LoVo (cell line): ENCODE results near the gene AKT2.

Experiments
- DNase-seq: peaks from one replicate; pipeline ENCODE4 v3.0.0-alpha.2; 2016; ENCODE audit warnings: low spot score

Gene AKT2

DNA sequence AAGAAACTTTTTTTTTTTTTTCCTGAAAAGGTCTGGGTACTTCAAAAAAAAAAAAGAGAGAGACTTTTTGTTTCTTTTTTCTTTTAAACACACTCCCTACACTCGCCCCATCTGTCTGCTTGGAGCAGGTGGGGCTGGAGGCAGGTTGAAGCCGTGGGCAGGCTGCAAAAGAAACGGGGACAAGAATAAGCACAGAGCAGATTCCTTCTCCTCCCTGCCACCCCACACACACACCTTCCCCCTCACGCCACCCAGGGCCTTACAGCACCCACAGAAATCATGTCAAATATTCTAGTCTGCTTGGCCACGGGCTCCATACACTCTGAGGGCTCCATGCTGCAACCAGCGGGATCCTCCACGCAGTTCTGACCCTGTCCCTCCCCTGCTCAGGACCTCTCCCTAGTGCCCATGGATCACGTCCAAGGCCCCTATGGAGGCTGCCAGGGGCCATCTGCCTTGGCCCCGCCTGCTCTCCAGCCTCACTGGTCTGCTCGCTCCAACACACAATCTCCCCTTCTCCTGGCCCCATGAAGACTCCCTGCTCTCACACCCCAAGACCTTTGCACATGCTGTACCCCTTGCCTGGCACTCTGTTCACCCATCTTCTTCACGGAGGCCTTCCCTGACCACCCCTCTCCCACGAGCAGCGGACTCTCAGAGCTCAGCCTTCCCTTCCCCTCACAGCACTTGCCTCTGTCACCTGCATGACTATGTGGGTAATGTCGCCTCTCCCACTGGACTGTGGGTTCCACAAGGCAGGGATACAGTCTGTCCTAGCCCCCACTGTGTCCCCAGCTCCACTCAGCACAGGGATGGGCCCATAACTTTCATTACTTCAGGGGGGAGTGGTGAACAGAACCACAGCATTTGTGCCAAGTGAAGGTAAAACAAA lies 11.4 kb downstream of the AKT2 start:
- DNase-seq: no peak

DNA sequence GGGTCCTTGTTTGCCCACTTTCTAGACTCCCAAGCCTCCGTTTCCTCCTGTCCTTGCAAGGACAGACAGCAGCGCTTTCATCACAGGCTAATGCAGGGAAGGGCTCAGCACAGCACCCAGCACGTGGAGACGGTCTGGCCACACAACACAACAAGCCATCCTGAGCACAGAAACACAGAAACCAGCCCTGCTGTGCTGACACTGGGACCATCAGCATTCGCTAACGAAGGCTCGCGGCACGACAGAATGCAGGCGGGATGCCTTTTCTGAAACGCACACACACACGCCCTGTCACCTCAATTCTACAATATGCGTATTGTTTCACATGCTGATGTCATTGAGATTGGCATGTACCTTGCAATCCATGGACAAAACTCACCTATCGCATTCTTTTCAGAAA lies 12.9 kb downstream of the AKT2 start:
- no peak for DNase-seq

DNA sequence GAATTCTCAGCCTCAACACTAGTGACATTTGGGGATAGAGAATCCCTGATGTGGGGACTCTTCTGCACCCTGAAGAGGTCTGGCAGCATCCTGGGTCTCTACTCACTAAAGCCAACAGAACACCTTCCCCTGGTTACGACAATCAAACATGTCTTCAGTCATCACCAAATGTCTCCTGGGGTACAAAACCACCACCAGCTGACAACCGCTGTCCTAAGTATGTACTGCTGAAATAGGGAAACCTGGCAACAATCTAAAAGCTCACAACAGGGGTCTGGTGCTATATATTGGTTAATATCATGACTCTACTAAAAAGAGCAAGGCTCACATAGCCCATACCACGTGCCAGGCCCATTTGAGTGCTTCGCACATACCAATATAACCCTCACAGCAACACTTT lies 13.4 kb downstream of the AKT2 start:
- DNase-seq: no peak

DNA sequence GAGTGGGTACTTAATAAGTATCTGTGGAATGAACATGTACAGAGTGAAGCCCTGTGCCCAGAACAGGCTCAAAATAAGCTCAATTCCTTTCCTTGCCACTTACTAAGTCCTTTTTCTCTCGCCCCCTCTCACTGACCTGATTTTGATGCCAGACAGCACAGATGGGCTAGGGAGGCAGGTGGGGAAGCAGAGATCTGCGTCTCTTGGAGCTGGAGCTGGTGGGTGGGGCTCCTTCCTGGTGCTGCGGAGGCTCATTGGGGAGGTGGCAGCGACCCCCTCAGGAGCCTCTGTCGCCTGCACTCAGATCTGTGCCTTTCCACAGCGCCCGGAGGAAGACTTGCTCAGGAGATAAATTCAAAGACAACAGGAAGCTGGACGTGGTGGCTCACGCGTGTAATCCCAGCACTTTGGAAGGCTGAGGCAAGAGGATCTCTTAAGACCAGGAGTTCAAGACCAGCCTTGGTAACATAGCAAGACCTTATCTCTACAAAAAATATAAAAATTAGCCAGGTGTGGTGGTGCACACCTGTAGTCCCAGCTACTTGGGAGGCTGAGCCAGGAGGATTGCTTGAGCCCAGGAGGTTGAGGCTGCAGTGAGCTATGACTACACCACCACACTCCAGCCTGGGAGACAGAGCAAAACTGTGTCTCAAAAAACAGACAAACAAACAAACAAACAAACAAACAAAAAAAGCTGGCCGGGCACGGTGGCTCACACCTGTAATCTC lies 14.6 kb downstream of the AKT2 start:
- no peak for DNase-seq

DNA sequence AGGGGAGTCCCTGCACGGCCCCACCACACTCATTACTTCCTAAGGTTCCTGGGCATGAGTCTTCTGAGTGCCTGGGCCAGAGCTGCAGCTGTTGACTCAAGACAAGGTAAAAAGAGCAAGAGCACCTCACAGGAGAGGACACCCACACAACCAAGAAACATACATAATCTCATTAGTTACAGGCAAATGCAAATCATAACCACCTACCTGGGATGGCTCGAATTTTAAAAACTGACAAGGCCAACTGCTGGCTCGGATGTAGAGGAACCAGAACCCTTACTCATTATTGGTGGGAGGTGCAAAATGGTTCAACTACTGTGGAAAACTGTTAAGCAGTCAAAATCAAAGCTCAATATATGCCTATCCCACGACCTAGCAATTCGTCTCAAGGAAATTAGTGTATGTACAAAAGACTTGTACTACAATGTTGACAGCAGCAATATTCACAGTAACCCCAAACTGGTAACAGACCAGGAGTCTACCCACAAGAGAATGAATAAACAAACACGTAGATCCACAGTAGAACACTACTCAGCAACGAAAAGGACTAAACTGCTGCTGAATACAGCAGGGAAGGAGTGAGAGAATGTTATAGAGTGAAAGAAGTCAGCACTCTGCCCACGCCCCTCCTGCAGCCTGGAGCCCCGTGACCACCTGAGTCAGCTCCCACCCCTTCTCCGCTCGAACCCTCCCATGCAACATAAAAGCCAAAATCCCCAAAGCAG lies 15.8 kb downstream of the AKT2 start:
- no peak for DNase-seq

DNA sequence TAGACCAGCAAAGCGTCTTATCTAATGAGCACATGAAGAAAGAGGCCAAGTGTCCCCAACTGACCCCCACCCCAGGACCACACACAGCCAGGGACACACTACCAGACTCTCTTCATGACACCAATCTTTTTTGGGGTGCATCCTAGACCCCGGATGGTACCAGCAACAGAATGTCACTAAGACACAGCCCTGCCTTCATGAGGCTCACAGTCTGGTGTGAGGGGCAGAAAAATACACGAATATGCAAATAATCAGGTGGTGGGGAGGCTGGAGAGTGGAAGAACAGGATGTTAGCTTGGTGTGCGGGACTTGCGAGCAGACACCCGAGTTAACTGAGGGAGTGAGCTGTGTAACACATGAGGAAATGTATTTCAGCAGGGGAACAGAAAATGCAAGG lies 17.5 kb downstream of the AKT2 start:
- DNase-seq: no peak

DNA sequence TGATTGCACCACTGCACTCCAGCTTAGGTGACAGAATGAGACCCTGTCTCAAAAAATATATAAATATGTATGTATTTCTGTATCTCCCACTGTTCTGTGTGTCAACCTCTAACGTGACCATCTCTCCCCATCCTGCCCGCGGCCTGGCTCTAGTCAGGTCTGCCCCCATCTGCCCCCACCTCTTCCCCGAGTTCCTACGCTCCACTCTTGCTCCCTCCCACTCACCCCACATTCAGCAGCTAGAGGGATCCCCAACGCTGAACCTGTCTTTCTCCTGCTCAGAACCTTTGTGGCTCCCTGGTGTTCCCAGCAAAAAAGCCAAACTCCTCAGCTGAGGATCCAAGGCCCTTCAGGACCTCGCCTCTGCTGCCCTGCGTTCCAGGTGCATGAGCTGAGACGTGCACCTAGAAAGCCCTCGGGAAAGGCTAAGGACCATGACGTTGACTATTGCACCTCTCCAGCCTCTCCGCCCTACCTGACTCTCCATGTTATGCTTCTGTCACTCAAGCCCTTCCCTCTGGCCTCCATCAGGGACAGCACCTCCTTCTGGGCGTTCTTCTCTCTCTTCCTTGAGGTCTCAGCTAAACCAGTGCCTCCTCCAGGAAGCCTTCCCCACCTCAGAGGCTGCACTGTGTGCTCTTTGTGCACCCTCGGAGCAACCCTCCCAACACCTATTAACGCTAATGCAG lies 18.1 kb downstream of the AKT2 start:
- DNase-seq: no peak

DNA sequence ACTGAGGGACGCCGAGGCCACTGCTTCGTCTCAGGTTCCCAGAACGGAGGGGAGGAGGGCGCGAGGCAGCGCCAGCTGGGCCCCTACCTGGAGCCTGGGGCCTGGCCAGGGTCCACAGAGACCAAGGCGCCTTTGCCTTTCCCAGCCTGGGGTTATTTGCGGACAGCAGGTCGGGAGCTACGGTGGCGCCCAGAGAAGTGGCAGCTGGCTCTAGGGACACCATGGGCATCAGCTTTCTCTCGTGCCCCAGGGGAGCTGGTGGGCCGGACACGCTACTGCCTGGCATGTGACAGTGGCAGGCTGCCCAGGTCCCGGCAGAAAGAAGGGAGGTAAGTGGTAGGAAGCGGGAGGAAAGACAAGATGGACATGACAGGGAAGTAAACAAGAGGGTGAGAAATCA lies 19.0 kb downstream of the AKT2 start:
- DNase-seq: no peak

DNA sequence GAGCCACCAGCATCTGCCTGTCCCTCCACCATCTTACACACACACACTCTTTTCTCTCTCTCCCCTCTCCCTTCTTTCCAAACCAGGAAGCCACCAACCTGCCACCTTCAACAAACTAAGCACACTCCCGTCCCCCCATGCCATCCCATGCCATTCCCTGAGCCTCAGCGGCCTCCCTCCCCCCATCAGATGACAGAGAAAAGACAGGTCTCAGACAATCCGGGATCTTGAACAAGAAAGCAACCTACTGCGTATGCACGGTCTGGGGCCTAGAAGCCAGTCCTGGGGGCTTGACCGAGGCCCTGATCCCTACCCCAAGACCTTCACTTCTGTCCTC lies 19.4 kb downstream of the AKT2 start:
- DNase-seq: no peak

DNA sequence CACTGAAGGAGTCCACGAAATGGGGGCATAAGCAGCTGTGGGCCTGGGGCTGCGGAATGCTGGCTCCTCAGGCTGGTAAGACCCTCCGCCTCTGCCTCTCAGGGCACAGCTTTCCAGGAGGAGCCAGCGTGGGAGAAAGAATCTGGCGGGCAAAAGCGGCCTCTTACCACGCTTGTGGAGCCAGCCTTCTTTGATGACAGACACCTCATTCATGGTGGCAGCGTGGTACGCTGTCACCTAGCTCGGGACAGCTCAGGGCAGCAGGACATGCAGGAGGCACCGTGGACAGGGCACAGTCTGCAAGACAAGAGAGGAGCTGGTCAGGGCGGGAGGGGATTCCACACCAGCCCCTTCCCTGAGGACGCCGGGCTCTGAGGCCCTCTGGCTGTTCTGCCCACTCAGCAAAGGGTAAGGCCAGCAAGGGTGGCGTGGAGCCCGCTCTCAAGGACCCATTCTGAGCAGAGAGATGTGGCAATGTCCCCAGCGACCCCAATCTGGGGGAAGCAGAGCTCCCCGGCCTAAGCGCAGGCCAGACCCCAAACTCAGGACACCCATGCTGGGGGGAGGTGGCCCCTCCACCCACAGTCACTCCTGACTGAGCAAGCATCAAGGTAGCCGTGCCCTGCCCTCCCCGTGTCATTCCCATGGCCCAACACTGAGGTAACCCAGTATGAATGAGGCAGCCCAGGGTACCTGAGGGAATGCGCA lies 19.9 kb downstream of the AKT2 start:
- DNase-seq: no peak

DNA sequence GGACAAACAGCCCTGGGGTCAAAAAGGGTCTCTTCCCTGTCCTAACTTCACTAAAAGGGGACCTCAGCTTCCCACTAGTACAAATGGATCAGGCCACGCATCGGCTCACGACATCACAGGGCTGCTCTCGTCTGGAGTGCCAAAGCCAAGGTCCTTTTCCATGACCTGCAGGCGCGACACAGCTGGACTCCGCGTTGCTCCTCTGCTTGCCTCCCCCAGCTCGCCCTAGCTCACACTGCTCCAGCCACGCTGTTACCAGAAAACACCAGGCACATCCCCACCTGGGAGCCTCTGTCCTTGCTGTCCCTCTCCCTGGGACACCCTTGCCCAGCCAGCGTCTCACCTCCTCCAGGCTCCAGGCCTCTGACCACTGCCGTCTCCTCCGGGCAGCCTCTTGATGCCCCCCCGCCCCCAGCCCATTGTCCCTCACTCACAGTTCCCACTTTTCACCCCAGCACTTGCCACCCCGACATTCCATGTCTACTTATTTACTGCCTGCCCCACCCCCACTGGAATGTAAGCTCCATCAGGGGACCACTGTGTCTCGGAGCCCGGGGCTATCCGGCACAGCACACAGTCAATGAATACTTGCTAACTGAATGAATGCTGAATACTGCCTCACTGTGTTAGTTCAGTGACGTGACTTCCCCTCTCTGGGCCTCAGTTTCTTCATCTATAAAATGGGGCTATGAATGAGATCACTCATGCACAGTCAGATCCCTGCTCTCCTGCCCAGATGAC lies 20.7 kb downstream of the AKT2 start:
- DNase-seq: no peak

DNA sequence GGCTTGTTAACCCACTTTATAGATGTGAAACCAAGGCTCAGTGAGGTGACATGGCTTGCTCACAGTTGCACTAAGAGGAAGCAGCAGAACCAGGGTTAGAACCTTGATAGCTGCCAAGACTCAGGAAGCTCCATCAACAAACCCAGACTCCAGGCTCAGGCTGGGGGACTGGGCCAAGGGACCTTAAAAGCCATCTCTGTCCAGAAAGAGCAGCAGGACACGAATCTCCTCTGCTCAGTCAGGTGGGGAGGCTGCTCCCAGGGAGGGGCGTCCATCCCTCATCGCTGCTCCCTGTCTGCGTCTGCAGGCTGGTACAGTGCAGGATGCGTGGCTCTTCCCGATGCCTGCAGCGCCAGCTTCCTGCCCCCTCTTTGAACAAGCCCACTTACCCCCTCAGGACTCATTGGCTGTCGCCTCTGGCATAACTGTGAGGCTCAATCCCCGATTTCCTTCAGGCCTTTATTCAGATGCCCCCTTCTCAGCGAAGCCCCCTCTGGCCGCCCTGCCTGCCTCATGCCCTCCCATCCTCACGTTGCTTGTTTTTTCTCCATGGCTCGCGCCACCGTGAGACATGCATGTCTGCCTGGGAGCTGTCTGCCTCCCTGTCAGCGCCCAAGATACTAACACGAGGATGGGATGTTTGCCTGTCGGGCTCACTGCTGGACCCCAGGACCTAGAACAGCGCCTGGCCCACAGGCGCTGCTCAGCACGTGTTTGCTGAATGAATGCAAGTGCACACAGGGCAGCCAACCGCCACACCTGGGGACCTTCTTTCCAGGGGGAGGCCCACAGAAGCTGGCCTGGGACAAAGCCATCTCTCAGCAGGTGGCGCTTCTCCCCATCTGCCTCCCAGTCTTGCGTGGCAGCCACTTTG lies 21.5 kb downstream of the AKT2 start:
- DNase-seq: no peak

DNA sequence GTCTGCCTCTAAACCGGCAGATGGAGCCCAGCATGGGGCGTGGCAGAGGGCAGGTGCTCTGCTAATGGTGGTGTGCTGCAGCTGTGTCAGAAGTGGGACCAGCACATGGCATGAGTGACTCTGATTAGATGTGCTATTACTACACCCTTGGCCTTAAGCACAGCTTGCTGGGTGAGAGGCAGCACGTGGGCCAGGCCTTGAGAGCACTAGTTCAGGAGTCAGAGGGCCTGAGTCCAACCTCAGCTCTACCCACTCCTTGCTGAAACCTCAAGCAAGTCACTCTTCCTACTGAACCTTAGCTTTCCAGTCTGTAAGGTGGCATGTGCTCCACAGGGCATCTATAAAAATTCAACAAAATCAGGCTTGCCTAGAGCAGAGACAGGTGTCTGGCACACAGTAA lies 22.7 kb downstream of the AKT2 start:
- DNase-seq: no peak

DNA sequence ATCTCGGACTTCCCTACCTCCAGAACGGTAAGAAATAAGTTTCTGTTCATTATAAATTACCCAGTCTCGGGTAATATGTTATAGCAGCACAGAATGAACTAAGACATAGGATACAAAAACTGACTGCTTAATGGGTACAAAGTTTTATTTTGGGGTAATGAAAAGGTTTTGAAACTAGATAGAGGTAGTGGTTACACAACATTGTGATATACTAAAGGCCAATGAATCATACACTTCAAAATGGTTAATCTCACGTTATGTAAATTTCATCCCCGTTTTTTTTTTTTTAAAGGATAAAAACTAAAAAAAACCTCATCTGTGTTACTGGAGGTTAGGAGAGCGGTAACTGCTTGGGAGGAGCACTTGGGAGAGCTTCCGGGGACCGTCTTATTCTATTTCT lies 23.5 kb downstream of the AKT2 start:
- no peak for DNase-seq

DNA sequence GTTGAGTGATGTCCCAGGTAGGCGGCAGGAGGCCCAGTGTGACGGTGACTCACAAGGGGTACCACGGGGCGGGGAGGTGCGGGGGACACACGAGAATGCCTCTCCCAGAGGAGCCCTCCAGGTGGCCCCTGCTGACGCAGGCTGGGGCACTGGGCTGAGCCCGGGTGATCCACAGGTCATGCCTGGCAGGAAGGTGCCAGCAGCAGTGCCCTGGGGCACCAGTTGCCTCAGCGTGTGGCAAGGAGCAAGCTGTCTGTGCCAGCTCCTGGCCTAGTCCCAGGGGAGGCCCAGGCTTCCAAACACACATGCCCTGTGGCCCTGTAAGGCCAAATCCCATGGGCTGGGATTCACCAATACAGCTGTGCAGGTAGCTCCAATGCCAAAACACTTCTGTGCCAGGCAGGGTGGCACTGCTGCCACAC lies 28.0 kb downstream of the AKT2 start:
- no peak for DNase-seq

DNA sequence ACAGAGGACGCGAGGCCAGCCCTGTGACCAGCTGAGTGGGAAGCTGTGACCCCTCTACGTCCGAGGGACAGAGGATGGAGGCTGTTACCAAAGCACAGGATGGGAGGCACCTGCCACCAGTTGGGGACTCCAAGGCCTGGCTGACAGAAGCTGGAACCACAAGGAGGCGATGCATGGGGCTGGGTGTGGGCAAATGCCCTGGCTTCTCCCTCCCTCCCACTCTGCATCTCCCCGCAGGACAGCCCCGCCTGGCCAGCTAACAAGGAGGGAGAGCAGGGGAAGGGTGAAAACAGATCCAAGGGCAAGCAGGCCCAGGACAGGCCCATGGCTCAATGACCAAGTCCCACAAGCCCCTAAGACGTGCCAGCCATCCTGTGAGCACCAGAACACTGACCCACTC lies 28.6 kb downstream of the AKT2 start:
- no peak for DNase-seq

DNA sequence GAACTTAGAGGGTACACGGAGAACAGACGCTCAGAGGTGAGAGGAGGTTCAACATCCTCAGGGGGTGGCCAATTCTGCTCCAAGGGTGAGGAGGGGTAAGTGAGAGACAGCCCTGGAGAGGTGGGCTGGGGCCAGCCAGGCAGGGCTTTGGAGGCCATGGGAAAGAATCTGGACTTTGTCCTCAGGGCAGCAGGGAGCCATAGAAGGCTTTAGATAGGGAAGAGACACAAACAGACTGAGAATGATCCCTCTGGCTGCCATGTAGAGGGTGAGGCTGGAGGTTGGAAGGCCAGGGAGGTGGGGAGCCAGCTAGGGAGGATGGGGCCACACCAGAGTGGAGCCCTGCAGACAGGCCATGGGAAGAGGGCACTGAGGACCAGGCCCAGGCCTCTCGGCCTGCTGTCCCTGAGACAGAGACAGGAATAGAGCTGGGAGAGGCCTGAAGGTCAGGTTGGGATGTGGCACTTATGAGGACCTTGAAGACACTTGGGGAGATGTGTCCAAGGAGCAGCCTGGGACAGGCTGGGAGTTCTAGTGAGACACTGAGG lies 29.5 kb downstream of the AKT2 start:
- no peak for DNase-seq

DNA sequence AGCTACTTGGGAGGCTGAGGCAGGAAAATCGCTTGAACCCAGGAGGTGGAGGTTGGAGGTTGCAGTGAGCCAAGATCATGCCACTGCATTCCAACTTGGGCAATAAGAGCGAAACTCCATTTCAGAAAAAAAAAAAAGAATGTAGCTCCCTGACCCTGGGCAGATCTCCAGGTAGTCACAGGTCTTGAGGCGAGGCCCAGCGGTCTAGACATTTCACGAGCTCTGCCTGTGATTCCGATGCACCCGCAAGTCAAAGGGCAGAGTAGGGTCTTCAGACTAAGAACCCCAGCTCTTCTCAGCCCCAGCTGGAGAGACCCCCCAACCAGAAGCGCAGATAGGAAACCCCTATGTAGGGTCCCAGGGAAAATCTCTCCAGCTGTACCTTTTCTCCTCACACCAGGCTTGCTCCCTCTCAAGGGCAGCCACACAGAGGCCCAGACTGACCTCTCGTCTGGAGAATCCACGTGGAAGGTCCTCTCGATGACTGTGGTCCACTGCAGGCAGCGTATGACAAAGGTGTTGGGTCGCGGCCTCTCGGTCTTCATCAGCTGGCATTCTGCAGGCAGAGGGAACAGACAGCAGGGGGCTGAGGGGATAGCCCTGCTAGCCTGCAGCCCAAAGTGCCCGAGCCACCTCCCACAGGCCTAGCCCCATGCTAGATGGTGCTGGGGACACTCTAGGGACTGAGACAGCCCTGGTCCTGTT lies 30.3 kb downstream of the AKT2 start:
- no peak for DNase-seq

DNA sequence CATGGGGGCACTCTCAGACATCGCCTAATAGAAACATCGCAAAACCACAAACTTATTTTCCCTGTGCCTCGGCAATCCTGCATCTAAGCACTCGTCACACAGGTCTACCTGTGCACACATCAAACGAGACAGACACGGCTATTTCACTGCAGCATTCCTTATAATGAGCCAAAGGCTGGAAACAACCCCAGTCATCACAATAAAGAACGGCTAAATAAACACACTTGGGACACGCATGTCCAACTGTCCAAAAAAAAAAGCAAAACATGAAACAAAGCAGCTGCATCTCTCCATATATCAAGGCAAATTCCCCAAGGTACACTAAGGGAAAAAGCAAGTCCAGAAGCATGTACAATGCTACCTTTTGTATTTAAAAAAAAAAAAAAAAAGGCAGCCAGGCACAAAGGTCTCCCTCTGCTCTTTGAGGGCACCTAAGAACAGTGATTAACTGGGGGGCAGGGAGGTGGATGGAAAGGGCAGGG lies 31.5 kb downstream of the AKT2 start:
- no peak for DNase-seq
